ENCODE measurements around the gene ABI3BP.

DNA sequence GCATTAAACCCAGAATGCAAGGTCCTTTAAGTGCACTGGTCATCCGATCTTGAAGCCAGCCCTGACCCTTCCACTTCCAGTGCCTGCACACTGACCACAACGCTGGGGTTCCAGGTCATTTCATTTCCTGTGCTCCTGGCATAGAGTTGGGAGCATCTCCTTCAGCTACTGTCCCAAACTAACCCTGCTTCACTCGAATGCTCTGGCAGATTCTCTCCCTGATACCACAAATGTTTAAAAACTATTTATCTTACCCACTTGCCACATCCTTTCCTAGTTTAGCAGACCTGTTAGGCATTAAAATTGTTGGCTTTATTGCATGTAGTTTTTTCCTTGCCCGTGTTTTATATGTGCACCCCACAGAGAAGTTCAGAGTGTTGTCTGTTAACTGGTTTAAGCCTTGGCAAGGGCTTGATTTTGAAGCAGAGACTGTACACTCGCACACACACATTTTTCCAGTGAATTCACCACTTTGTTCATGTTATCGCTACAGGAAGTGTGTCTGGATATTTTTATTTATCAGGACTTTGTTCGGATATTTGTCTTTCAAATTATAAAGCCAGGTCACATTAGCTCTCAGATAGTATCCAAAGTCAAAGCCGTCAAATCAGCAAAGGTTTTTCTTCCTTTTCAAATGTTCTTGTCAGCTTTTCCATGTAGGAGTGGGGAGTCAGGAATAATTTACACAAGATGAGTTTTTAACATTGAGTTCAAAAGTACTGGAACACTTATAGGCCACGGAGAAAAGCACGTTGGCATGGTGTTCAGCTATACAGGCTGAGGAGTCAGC, 77.3 kb downstream of the ABI3BP start:
- no peak for TF ChIP-seq POLR2A (IDR thresholded peaks at IDR 0.05; ENCODE audit: low read length)
- TF ChIP-seq GATA1 (IDR thresholded peaks at IDR 0.05; ENCODE audit: low read depth, low read length): no peak
